Nephron (organoid): ENCODE data around the gene SEPSECS.

Experiments used
- H3K27ac Mint-ChIP-seq, 3 experiments: 2 replicates each; pipeline ENCODE4 v1.8.0; 2020; ENCODE audit warnings: mixed read lengths in 3 of 3, mild to moderate bottlenecking in 2 of 3, moderate library complexity in 1 of 3
- H3K27me3 Mint-ChIP-seq: 2 replicates; pipeline ENCODE4 v1.8.0; 2021; ENCODE audit warnings: low read depth, mild to moderate bottlenecking, moderate library complexity, mixed read lengths
- H3K36me3 Mint-ChIP-seq: 2 replicates; pipeline ENCODE4 v1.8.0; 2020; ENCODE audit warnings: low read depth, mixed read lengths
- H3K4me1 Mint-ChIP-seq: 2 replicates; pipeline ENCODE4 v1.8.0; 2020; ENCODE audit warnings: mixed read lengths
- H3K4me3 Mint-ChIP-seq, 3 experiments: 2 replicates each; pipeline ENCODE4 v1.8.0; 2020; ENCODE audit warnings: mild to moderate bottlenecking in 3 of 3, mixed read lengths in 3 of 3, moderate library complexity in 2 of 3
- H3K9me3 Mint-ChIP-seq: 2 replicates; pipeline ENCODE4 v1.8.0; 2020; ENCODE audit warnings: mixed read lengths
- TF ChIP-seq, protein P1 (sequence below), 3 experiments: fragments of 200-600 bp; sonication (generic); IDR thresholded peaks; one replicate each; pipeline ENCODE4 v1.5.0; 2021; ENCODE audit warnings: antibody characterized with exemption in 3 of 3; ENCODE audit not compliant: unreplicated experiment in 3 of 3

SEPSECS gene

GRCh38 chr4:25075129-25075528 is 85.1 kb downstream of the SEPSECS start:
- TF ChIP-seq, protein P1, sequence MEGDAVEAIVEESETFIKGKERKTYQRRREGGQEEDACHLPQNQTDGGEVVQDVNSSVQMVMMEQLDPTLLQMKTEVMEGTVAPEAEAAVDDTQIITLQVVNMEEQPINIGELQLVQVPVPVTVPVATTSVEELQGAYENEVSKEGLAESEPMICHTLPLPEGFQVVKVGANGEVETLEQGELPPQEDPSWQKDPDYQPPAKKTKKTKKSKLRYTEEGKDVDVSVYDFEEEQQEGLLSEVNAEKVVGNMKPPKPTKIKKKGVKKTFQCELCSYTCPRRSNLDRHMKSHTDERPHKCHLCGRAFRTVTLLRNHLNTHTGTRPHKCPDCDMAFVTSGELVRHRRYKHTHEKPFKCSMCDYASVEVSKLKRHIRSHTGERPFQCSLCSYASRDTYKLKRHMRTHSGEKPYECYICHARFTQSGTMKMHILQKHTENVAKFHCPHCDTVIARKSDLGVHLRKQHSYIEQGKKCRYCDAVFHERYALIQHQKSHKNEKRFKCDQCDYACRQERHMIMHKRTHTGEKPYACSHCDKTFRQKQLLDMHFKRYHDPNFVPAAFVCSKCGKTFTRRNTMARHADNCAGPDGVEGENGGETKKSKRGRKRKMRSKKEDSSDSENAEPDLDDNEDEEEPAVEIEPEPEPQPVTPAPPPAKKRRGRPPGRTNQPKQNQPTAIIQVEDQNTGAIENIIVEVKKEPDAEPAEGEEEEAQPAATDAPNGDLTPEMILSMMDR (IDR thresholded peaks at IDR 0.05; ENCODE audit: unreplicated experiment in 3 of 3), result no peak
- Mint-ChIP-seq H3K27me3 (peaks cover 5% of the 10 kb centered on the region), H3K4me3 (no peak overlapping the region)

GRCh38 chr4:25070545-25070944 is 89.7 kb downstream of the SEPSECS start:
- peak overlapping the region in 1 of 3 experiments; percentile 52 for H3K27ac Mint-ChIP-seq
- no peak overlapping the region for H3K4me3 Mint-ChIP-seq
- H3K4me1 Mint-ChIP-seq, result peaks cover 33% of the 10 kb centered on the region
- no peaks in the 10 kb centered on the region for H3K36me3 Mint-ChIP-seq
- peaks cover 4% of the 10 kb centered on the region for H3K9me3 Mint-ChIP-seq
- TF ChIP-seq, protein P1 (IDR thresholded peaks at IDR 0.05; ENCODE audit: unreplicated experiment in 3 of 3), result no peak
- peaks cover under 1% of the 10 kb centered on the region for H3K27me3 Mint-ChIP-seq

More at GRCh38 chr4:25075129-25075528, 85.1 kb downstream of the SEPSECS start:
- peak overlapping the region; percentile 50 to 79 (median 54) for H3K27ac Mint-ChIP-seq
- H3K4me1 Mint-ChIP-seq, result peaks cover 24% of the 10 kb centered on the region
- no peaks in the 10 kb centered on the region for H3K9me3 Mint-ChIP-seq
- H3K36me3 Mint-ChIP-seq, result no peaks in the 10 kb centered on the region
